HG02870 (cell line): ENCODE results near the gene LURAP1L.
"Not testable (repeated sequence)": the region's sequence is repeated elsewhere in the genome, so short reads cannot be mapped to it uniquely, and the experiment has no call there.

Experiments used
- ATAC-seq: cut with Tn5 transposase; IDR thresholded peaks from one replicate; pipeline ENCODE4 v1.9.1; 2021; ENCODE audit warnings: mild to moderate bottlenecking, moderate library complexity; ENCODE audit not compliant: unreplicated experiment

Gene LURAP1L

DNA sequence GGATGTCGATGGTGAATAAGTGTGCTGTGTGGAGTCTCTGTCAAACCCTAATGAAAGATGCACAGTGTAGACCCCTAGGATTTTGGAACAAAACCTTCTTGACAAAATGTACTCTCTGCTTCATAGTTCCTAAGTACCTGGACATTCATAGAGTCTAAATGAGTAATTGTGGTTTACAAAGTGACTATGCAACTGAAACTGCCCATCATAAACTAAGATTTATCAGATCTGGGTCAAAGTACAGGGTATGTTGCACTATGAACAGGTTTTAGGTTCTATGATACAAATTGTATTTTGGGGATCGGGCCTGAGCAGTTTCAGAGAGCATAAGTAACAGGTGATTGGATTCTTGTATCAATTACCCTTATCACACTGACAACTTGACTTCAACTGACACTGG, 79.4 kb downstream of the LURAP1L start:
- ATAC-seq = no peak

DNA sequence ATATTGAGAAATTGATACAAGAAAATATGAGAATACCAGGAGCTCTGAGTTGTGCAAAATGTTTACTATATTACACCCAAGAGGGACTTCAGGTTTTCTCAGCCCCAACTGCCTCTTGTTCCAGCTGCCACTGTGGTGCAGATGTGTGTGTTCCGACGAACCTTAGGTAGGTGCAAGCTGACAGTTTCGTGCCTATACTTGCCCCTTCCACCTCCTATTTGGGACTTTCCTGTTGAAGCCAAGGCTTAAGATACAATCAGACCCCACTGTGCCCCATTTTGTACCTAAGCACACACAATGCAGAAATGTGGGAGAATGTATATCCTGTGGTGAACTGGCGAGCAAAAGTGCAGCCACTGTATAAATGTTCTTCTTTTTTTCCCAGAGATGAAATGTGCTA, 80.2 kb downstream of the LURAP1L start:
- ATAC-seq = no peak

DNA sequence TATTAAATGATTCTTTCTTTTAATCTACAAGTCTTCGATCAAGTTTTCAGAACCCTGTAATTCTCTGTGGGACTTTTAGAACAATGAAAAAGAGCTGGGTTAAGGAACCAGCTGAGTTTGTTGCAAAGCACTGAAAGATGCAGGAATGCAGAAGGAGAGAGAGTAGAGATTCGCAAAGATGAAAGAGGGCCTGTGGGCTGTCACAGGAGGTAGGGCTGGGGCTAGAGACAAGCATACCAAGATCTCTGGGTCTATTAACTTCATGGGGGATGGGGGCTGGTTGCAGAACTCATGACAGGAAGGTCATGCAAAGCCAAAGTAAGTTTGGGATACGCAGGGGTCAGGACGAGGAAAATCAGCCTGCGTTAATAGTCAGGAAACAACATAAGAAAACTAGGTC, 81.8 kb downstream of the LURAP1L start:
- no peak for ATAC-seq

DNA sequence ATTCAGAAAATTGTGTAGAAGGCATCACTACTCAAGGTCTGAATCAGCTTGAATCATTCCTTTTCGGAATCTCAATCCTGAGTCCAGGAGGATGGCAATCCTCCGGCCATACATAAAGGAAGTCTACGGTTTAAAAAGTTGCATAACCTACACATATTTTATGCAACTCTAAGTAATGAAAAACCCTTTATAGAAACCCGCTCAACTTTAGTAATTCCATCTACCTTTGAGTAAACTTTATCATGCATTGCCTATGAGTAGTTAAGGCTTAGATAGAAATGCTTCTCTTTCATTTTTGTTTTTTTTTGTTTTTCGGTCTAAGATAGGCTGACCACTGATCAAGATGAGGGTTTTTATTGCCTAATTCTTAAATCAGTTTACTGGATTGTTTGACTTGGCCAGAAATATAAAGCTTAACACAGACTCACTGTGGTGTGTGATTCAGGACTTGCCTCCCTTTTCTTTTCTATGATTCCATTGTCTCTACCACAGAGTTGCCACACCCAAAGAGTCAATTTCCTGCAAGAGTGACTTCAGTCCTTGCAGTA, 85.0 kb downstream of the LURAP1L start:
- ATAC-seq = no peak

DNA sequence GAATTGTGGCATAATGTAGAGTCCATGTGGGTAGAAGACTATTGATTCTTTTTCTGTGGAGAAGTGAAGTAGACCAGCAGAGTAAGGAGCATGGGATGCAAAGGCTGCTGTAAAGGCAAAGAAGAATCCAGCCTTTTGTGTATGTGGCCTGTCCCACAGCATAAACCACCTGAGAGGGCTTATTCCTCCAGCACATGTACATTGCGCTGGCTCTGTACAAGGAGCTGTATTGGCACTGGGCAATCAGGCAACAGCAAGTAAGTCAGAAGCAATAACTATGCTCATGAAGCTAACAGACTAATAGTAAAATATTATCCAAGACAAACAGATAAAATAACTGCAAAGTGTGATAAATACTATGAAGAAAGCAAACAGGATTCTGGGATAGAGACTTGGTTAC, 86.2 kb downstream of the LURAP1L start:
- ATAC-seq = no peak

DNA sequence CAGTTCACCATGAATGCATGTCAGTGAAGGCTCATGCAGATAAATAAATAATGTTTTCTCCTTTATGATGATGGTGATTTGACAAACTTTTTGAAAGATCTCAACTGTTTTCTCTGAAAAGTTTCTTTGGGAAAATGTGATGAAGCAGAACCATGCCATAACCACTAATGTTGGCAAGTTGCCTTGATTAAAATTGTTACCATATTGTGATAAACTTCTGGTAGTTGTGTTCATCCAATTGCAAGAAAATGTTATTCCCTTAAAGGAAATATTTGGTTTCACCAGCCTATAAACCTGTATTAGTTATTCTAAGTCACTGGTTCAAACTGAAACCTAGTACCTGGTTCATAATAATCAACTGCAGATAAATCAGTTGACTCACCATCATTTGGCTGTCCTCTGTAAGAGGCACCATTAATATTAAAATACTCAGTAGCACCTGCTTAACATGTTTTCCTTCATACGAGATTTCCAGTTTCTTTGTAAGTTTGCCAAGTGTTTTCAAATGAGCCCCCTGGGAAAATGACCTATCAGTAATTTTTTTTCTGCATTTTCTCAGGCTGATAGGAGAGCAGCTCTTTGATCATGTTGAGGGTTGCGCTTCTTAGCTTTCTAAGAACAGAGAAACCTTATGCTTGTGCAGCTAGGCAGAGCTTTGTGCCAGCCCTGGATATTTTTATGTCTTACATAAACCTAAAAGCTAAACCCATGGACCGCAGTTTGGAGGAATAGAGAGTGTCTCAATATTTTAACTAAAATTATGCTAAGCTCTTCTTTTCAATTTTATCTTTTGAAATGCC, 88.0 kb downstream of the LURAP1L start:
- no peak for ATAC-seq

DNA sequence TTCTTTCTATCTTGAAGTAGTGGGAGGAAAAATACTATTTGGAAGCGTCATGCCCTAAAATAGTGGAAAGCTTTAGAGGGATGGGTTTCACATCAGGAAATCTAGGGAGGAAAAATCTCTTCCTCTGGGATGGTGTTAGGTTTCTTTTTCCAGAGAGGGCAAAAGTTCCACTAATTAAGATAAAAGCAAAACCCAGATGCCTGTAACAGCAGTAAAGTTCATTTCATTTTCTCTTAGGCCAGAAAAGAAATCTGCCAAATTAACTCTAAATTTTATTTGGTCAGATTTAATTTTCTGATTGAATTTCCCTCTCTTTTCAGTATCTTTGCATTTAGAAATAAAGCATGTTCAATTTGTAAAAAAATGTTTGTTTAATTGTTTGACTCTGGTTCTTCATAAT, 88.8 kb downstream of the LURAP1L start:
- ATAC-seq = no peak

DNA sequence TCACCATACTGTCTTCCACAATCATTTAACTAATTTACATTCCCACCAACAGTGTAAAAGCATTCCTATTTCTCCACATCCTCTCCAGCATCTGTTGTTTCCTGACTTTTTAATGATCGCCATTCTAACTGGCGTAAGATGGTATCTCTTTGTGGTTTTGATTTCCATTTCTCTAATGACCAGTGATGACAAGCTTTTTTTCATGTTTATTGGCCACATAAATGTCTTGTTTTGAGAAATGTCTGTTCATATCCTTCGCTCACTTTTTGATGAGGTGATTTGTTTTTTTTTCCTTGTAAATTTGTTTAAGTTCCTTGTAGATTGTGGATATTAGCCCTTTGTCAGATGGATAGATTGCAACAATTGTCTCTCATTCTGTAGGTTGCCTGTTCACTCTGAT, 90.6 kb downstream of the LURAP1L start:
- not testable (repeated sequence) for ATAC-seq
